Immature natural killer cell (primary cell): Measurements from ENCODE around the gene CHKB. TPM values are rescaled to one million over a fixed set of nuclear protein-coding genes. Genes with fewer than 3 reads are reported as not detected.
A peak's percentile ranks its signal among the peaks of the same experiment; 100 is the strongest.
"Not testable (repeated sequence)": the region's sequence is repeated elsewhere in the genome, so short reads cannot be mapped to it uniquely, and the experiment has no call there.

Source experiments
- DNase-seq, 3 donors: peaks; one replicate each; pipeline ENCODE4 v3.0.0; 2022; ENCODE audit warnings: mixed read lengths in 1 of 3
- H3K27ac Mint-ChIP-seq, 6 donors: one replicate each; pipeline ENCODE4 v1.8.0; 2020; ENCODE audit warnings: mixed read lengths in 6 of 6, mild to moderate bottlenecking in 5 of 6, inconsistent platforms in 4 of 6, moderate library complexity in 3 of 6
- H3K27me3 Mint-ChIP-seq, 3 donors: one replicate each; pipeline ENCODE4 v1.8.0; 2020 to 2021; ENCODE audit warnings: low read depth in 3 of 3, mild to moderate bottlenecking in 3 of 3, mixed read lengths in 3 of 3, moderate library complexity in 3 of 3, inconsistent platforms in 1 of 3
- H3K36me3 Mint-ChIP-seq, 3 donors: one replicate each; pipeline ENCODE4 v1.8.0; 2020; ENCODE audit warnings: mixed read lengths in 3 of 3, inconsistent platforms in 2 of 3, mild to moderate bottlenecking in 2 of 3
- H3K4me1 Mint-ChIP-seq, 2 donors: one replicate each; pipeline ENCODE4 v1.8.0; 2020; ENCODE audit warnings: inconsistent platforms in 2 of 2, mild to moderate bottlenecking in 2 of 2, mixed read lengths in 2 of 2, moderate library complexity in 1 of 2
- H3K4me3 Mint-ChIP-seq, 5 donors: one replicate each; pipeline ENCODE4 v1.8.0; 2020; ENCODE audit warnings: mild to moderate bottlenecking in 5 of 5, mixed read lengths in 5 of 5, inconsistent platforms in 3 of 5, moderate library complexity in 3 of 5
- H3K9me3 Mint-ChIP-seq, 6 donors: one replicate each; pipeline ENCODE4 v1.8.0; 2020; ENCODE audit warnings: mild to moderate bottlenecking in 6 of 6, mixed read lengths in 6 of 6, inconsistent platforms in 4 of 6, moderate library complexity in 3 of 6
- polyA plus RNA-seq, 3 donors: library from polyadenylated mRNA; unstranded; fragments of 300-500 nt; fragmentation: Illumina TruSeq; gene quantifications; one replicate each; pipeline ENCODE4 v1.2.3, GENCODE V29; 2021

Gene CHKB
- polyA plus RNA-seq, 3 donors from 2014 or later, result 44.0 to 51.3 (median 49.4) TPM

GRCh38 chr22:50621948-50622722 is 39.5 kb upstream of the CHKB start:
- Mint-ChIP-seq H3K9me3 (peaks cover 0 to 2% (median 0%) of the 10 kb centered on the region in 6 donors), H3K36me3 (no peaks in the 10 kb centered on the region), H3K4me3 (peak overlapping the region; percentile 85 to 96 (median 89)), H3K4me1 (peaks cover 36 to 38% of the 10 kb centered on the region in 2 donors), H3K27me3 (peaks cover 4 to 10% (median 9%) of the 10 kb centered on the region in 3 donors), H3K27ac (peak overlapping the region; percentile 89 to 96 (median 92))
- no peak for DNase-seq

DNA sequence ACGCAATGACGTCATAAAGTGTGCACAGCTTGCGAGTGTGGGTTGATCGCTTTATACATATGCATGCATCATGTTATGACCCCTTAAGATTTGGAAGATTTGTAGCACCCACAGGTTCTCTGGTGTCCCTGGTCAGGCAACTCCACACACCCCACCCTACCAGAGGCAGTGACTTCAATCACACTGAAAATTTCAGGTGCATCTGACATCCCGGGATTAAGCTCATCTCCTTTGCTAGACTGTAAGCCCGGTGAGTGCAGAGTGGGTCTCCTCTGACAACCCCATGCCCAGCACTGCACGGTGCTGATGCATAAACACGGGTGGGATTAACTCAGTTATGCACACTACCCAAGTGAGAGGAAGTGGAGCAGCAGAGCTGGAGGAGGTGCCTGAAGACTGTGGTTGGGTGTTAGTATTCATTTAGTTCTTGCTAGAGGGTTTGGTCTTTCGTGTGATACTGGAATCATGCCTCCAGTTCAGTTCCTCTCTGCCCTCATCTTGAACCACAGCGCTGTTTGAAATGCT is 38.8 kb upstream of the CHKB start:
- Mint-ChIP-seq H3K9me3 (peaks cover 0 to 2% (median 0%) of the 10 kb centered on the region in 6 donors), H3K4me1 (peaks cover 35 to 36% of the 10 kb centered on the region in 2 donors), H3K4me3 (peak overlapping the region; percentile 85 to 96 (median 89)), H3K36me3 (no peaks in the 10 kb centered on the region), H3K27ac (peak overlapping the region; percentile 89 to 96 (median 92)), H3K27me3 (peaks cover 4 to 9% (median 8%) of the 10 kb centered on the region in 3 donors)
- peak; percentile 48 to 67 (median 56) for DNase-seq

DNA sequence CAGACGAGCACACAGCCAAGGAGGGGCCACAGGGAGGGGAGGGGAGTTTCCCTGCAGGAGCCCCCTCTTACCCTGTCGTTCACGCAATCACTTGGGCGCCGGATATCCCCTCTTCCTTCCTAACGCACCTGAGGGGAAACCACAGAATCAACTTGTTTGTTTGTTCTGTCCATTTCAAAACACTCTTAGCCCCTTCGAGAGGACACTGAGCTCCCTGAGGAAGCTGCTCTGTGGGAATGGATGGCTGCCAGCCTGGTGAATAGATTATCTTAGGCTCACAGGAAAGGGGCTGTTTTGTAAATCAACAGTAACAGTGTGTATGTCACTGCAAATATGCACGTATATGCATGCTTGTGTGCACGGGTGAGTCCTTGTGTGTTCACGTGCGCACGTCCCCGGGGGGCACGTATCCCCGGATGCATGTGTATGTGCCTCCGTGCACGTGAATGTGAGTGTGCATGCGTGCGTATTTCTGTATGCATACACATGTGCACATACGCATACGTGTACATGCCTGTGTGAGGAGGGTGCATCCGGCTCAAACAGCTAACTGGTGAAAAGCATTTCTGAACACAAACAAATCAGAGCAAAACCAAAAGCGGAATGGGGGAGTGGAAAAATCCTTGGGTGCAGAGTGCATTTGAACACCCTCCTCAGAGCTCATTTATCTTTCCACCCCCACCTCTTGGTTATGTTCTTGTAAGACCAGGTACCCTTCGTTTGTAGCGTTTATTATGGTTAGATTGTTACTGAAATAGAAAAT is 38.1 kb upstream of the CHKB start:
- peak overlapping the region; percentile 85 to 96 (median 89) for H3K4me3 Mint-ChIP-seq
- DNase-seq, result peak; percentile 41 to 65 (median 54)
- peaks cover 34 to 36% of the 10 kb centered on the region in 2 donors for H3K4me1 Mint-ChIP-seq
- H3K9me3 Mint-ChIP-seq, result peaks cover 0 to 2% (median 0%) of the 10 kb centered on the region in 6 donors
- peak overlapping the region; percentile 89 to 96 (median 92) for H3K27ac Mint-ChIP-seq
- H3K27me3 Mint-ChIP-seq, result peaks cover 4 to 9% (median 8%) of the 10 kb centered on the region in 3 donors
- H3K36me3 Mint-ChIP-seq, result no peaks in the 10 kb centered on the region

DNA sequence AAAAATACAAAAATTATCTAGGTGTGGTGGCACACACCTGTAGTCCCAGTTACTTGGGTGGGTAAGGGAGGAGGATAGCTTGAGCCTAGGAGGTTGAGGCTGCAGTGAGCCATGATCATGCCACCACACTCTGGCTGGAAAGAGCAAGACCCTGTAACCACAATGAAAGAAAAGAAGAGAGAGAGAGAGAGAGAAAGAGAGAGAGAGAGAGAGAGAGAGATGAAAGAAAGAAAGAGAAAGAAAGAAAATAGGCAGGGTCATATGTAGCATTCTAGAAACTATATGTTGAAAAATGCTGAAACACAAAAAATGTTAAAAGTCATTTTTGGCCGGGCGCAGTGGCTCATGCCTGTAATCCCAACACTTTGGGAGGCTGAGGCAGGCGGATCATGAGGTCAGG is 31.6 kb upstream of the CHKB start:
- DNase-seq, H3K4me3 Mint-ChIP-seq, H3K9me3 Mint-ChIP-seq, H3K4me1 Mint-ChIP-seq, H3K36me3 Mint-ChIP-seq, H3K27ac Mint-ChIP-seq: not testable (repeated sequence)
- H3K27me3 Mint-ChIP-seq, result peaks cover 0 to 22% (median 14%) of the 10 kb centered on the region in 3 donors

GRCh38 chr22:50613291-50613981 is 30.8 kb upstream of the CHKB start:
- Mint-ChIP-seq H3K36me3 (no peaks in the 10 kb centered on the region), H3K27me3 (peaks cover 0 to 24% (median 13%) of the 10 kb centered on the region in 3 donors), H3K9me3 (no peaks in the 10 kb centered on the region), H3K27ac (no peak overlapping the region), H3K4me3 (no peak overlapping the region), H3K4me1 (peaks cover 4 to 7% of the 10 kb centered on the region in 2 donors)
- no peak for DNase-seq

- DNase-seq, result no peak
- Mint-ChIP-seq H3K36me3 (no peaks in the 10 kb centered on the region), H3K9me3 (no peaks in the 10 kb centered on the region), H3K27ac (no peak overlapping the region), H3K27me3 (peaks cover 0 to 22% (median 13%) of the 10 kb centered on the region in 3 donors), H3K4me1 (peaks cover 4 to 7% of the 10 kb centered on the region in 2 donors), H3K4me3 (no peak overlapping the region)
These were observed 30.0 kb upstream of the CHKB start for GRCh38 chr22:50612528-50613221.

GRCh38 chr22:50612168-50612527 is 29.5 kb upstream of the CHKB start:
- no peak overlapping the region for H3K4me3 Mint-ChIP-seq
- no peak for DNase-seq
- H3K27ac Mint-ChIP-seq, result no peak overlapping the region
- no peaks in the 10 kb centered on the region for H3K9me3 Mint-ChIP-seq
- H3K27me3 Mint-ChIP-seq, result peaks cover 2 to 20% (median 13%) of the 10 kb centered on the region in 3 donors
- H3K36me3 Mint-ChIP-seq, result no peaks in the 10 kb centered on the region
- peaks cover 4 to 7% of the 10 kb centered on the region in 2 donors for H3K4me1 Mint-ChIP-seq

DNA sequence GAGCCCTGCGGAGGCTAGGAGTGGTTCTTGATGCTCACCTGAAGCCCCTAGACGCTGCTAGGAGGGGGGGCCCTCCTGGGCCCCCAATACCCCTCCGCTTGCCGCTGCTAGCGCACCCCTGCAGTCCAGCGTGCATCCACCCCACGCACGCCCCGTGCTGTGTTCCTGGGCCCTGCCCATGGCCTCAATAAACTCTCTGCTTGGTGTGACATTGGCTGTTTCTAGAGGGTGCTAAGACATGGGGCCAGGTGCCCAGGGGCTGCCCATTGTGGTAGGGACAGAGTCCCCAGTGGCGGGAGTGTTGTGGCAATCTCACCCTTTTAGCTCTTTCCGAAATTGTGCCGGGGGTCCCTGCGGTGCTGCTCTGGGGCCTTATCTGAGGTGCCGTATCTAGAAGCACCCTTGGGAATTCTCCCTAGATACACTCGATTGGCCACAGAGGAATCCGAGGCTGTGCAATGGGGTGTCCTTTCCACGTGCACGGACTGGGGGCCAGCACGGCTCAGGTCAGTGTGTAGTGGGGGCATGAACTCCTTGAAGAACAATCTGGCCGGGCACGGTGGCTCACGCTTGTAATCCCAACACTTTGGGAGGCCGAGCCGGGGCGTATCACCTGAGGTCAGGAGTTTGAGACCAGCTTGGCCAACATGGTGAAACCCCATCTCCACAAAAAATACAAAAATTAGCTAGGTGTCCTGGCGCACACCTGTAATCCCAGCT is 28.9 kb upstream of the CHKB start:
- peaks cover 4 to 7% of the 10 kb centered on the region in 2 donors for H3K4me1 Mint-ChIP-seq
- H3K36me3 Mint-ChIP-seq, result no peaks in the 10 kb centered on the region
- peaks cover 2 to 20% (median 14%) of the 10 kb centered on the region in 3 donors for H3K27me3 Mint-ChIP-seq
- H3K27ac Mint-ChIP-seq, result no peak overlapping the region
- no peak for DNase-seq
- H3K4me3 Mint-ChIP-seq, result no peak overlapping the region
- no peaks in the 10 kb centered on the region for H3K9me3 Mint-ChIP-seq

GRCh38 chr22:50610581-50610980 is 27.9 kb upstream of the CHKB start:
- no peak for DNase-seq
- Mint-ChIP-seq H3K4me1 (peaks cover 4 to 7% of the 10 kb centered on the region in 2 donors), H3K4me3 (no peak overlapping the region), H3K27me3 (peaks cover 2 to 20% (median 18%) of the 10 kb centered on the region in 3 donors), H3K9me3 (no peaks in the 10 kb centered on the region), H3K27ac (no peak overlapping the region), H3K36me3 (no peaks in the 10 kb centered on the region)

DNA sequence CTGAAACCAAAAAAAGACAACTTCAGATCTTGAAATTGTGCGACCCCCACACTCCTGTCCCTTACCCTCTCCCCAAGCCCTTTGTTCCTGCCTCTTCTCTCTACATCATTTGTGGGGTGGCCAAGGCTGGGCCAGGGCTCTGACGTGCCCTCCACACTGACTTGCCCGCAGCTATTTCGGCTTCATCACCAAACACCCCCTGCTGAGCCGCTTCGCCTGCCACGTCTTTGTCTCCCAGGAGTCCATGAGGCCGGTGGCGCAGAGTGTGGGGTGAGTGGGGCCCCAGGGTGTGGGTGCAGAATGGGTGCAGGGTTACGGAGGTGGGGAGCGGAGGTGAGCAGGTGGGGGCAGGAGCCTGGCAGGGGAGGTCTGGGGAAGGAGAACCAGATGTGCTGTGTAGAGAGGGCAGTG is 27.4 kb upstream of the CHKB start:
- no peaks in the 10 kb centered on the region for H3K36me3 Mint-ChIP-seq
- no peak overlapping the region for H3K4me3 Mint-ChIP-seq
- DNase-seq, result no peak
- H3K27me3 Mint-ChIP-seq, result peaks cover 3 to 17% (median 15%) of the 10 kb centered on the region in 3 donors
- H3K4me1 Mint-ChIP-seq, result peaks cover 4 to 7% of the 10 kb centered on the region in 2 donors
- no peak overlapping the region for H3K27ac Mint-ChIP-seq
- no peaks in the 10 kb centered on the region for H3K9me3 Mint-ChIP-seq

- Mint-ChIP-seq H3K27me3 (peaks cover 4 to 17% (median 14%) of the 10 kb centered on the region in 3 donors), H3K27ac (no peak overlapping the region), H3K4me1 (peaks cover 4 to 7% of the 10 kb centered on the region in 2 donors), H3K36me3 (no peaks in the 10 kb centered on the region), H3K9me3 (no peaks in the 10 kb centered on the region), H3K4me3 (no peak overlapping the region)
- no peak for DNase-seq
These were observed 26.9 kb upstream of the CHKB start for GRCh38 chr22:50609599-50609998.

GRCh38 chr22:50608996-50609395 is 26.3 kb upstream of the CHKB start:
- H3K4me3 Mint-ChIP-seq, result no peak overlapping the region
- H3K4me1 Mint-ChIP-seq, result peaks cover 4 to 7% of the 10 kb centered on the region in 2 donors
- DNase-seq, result no peak
- no peaks in the 10 kb centered on the region for H3K36me3 Mint-ChIP-seq
- H3K27me3 Mint-ChIP-seq, result peaks cover 4 to 13% (median 10%) of the 10 kb centered on the region in 3 donors
- H3K27ac Mint-ChIP-seq, result no peak overlapping the region
- H3K9me3 Mint-ChIP-seq, result no peaks in the 10 kb centered on the region
